ENCODE data around the gene BPIFB6.

- TF ChIP-seq CTCF (optimal IDR thresholded peaks at IDR 0.05 in 1 of 3, IDR thresholded peaks at IDR 0.05 in 1 of 3, conservative IDR thresholded peaks at IDR 0.05 in 1 of 3; ENCODE audit: extremely low read depth in 1 of 3, insufficient read depth in 2 of 3, low read length in 3 of 3) (no peak), EZH2 (IDR thresholded peaks at IDR 0.05; ENCODE audit: low read length) (no peak)
Measured at GRCh38 chr20:33030076-33030475, 1.4 kb upstream of the BPIFB6 start.

Measured in keratinocyte (primary cell).